Heart right ventricle (tissue), 16 donors: ENCODE data around the gene ERF. TPM values are rescaled to one million over a fixed set of nuclear protein-coding genes. Genes with fewer than 3 reads are reported as not detected.
A peak's percentile ranks its signal among the peaks of the same experiment; 100 is the strongest.

Experiments
- ATAC-seq, 8 donors: fragments of 200-7000 bp; cut with Tn5 transposase; one replicate each; pipeline ENCODE4 v1.9.1; 2020; ENCODE audit warnings: mild to moderate bottlenecking in 8 of 8, moderate library complexity in 8 of 8, moderate number of reproducible peaks in 1 of 8
- DNase-seq, 2 donors: peaks; one replicate each; pipeline ENCODE4 v3.0.0-alpha.2; 2020
- H3K27ac ChIP-seq, 10 donors: fragments of 200-600 bp; sonication (generic) in 2 of 10; one replicate each; pipeline versions ENCODE4 v1.5.0 to v1.8.0; 2020 to 2022; ENCODE audit warnings: mild to moderate bottlenecking in 3 of 10
- H3K27me3 ChIP-seq, 7 donors: fragments of 200-600 bp; one replicate each; pipeline ENCODE4 v1.8.0; 2021 to 2022; ENCODE audit warnings: mild to moderate bottlenecking in 2 of 7
- H3K36me3 ChIP-seq, 9 donors: fragments of 200-600 bp; sonication (generic) in 1 of 9; one replicate each; pipeline versions ENCODE4 v1.5.0 to v1.8.0; 2020 to 2022; ENCODE audit warnings: mild to moderate bottlenecking in 2 of 9
- H3K4me1 ChIP-seq, 9 donors: fragments of 200-600 bp; sonication (generic) in 1 of 9; one replicate each; pipeline versions ENCODE4 v1.5.0 to v1.8.0; 2020 to 2022; ENCODE audit warnings: mild to moderate bottlenecking in 4 of 9
- H3K4me3 ChIP-seq, 10 donors: fragments of 200-600 bp; sonication (generic) in 2 of 10; one replicate each; pipeline versions ENCODE4 v1.5.0 to v1.8.0; 2020 to 2022; ENCODE audit warnings: mild to moderate bottlenecking in 7 of 10, moderate library complexity in 2 of 10
- H3K9me3 ChIP-seq, 11 donors: fragments of 200-600 bp in 10 of 11; sonication (generic) in 2 of 11; one replicate each; pipeline versions ENCODE4 v1.5.0 to v1.8.0; 2013 to 2022; ENCODE audit warnings: mild to moderate bottlenecking in 2 of 11, control low read depth in 1 of 11, moderate library complexity in 1 of 11
- CTCF ChIP-seq, 9 donors: fragments of 200-600 bp; sonication (generic) in 2 of 9; IDR thresholded peaks; one replicate each; pipeline versions ENCODE4 v1.5.0 to v1.8.0; 2021 to 2022; ENCODE audit warnings: antibody characterized with exemption in 9 of 9, mild to moderate bottlenecking in 5 of 9, moderate library complexity in 1 of 9
- WGBS, 2 donors: extraction: QIAGEN DNeasy Blood & Tissue Kit; methylation state at CpG; one replicate each; pipeline ENCODE4 v1.1.7; 2013; ENCODE audit warnings: inconsistent platforms in 1 of 2; 5-methylcytosine and 5-hydroxymethylcytosine counted together
- intact Hi-C, 10 donors: fragments of 100-400 bp; cut with DNase I; formaldehyde crosslinking; loops; one replicate each; pipeline versions ENCODE4 v1.11.1 to v1.14.2; 2022
- polyA plus RNA-seq, 2 donors: library from polyadenylated mRNA; stranded (reverse); fragments of 200-250 nt; gene quantifications; one replicate each; pipeline ENCODE4 v1.2.3, GENCODE V29; 2013
- total RNA-seq, 10 donors: library from RNA; stranded (reverse); fragmentation: NEBNext Ultra II Directional in 3 of 10; extraction: Animal tissue kit (Norgen Biotek cat#: 25700) in 3 of 10; gene quantifications; one replicate each; pipeline versions ENCODE4 v1.2.1 to v1.2.4, GENCODE V29; 2021 to 2023
- donor health status: Arrhythmogenic right ventricular cardiomyopathy.
- donor health status: ischemic (EF 13 %, LVEDD 7.1; RV severe dilation, severe dysfunction).
- donor health status: healthy with polysubstance abuse.
- donor health status: DM: no; HTN: yes; CAD: no.
- donor health status: DM: no; HTN: no; CAD: no.
- donor health status: ischemic (EF 25% LVEDD 6.9; RV normal size, moderate dysfunction).
- donor health status: ischemic (EF 25% LVEDD 5.7; RV mildly dilated, moderate dysfunction).
- donor health status: healthy.
- donor health status: DM: yes; HTN: yes; CAD: no.
- donor health status: Ischemic cardiomyopathy.
- donor health status: ischemic (EF 35%, LVEDD 5.7; RV mildly dilated, moderate dysfunction).
- donor health status: nonischemic (EF 11% LVEDD 7.7; RV severe dilation, severe dysfunction).
- donor health status: DM: yes; HTN: yes; CAD: no.
- donor health status: PGD.
- donor health status: ischemic (EF 29% LVEDD 5.4; RV normal size, mild dysfunction).
- donor health status: nonischemic (EF 23%, LVEDD 6.1; RV moderate dilation, normal function).

Gene ERF
- total and polyA plus RNA-seq, 12 donors, result 29.8 to 49.0 (median 32.9) TPM

GRCh38 chr19:42297039-42297438 is 42.1 kb upstream of the ERF start:
- Histone ChIP-seq H3K36me3 (peaks cover 0 to 51% (median 14%) of the 10 kb centered on the region in 9 donors), H3K4me1 (peaks cover 0 to 9% (median 6%) of the 10 kb centered on the region in 9 donors), H3K27ac (no peak overlapping the region), H3K4me3 (no peak overlapping the region), H3K9me3 (no peaks in the 10 kb centered on the region), H3K27me3 (no peaks in the 10 kb centered on the region)
- intact Hi-C loops, result loop anchor here in 4 of 10 donors (5.0 to 10.0 kb wide), 2 partner anchors 50 to 162 kb away; partner anchors contain the start of gene POU2F2 (in 1 of the 4)
- ATAC-seq (no peak), DNase-seq (no peak)
- TF ChIP-seq CTCF (IDR thresholded peaks at IDR 0.05), result no peak
- 91 to 93% methylated on average over 15 of the region's 15 CpGs for WGBS, 2 donors

- peak; percentile 81 to 97 (median 96) for TF ChIP-seq CTCF (IDR thresholded peaks at IDR 0.05)
- intact Hi-C loops, result loop anchor here in 6 of 10 donors (1.0 to 10.0 kb wide), 3 partner anchors 49 to 161 kb away; partner anchors contain the start of gene POU2F2 (in 1 of the 6)
- 79 to 84% methylated on average over 6 of the region's 6 CpGs for WGBS, 2 donors
- Histone ChIP-seq H3K4me3 (no peak overlapping the region), H3K27ac (peak overlapping the region in 1 of 10 donors; percentile 10), H3K9me3 (no peaks in the 10 kb centered on the region), H3K36me3 (peaks cover 0 to 61% (median 24%) of the 10 kb centered on the region in 9 donors), H3K27me3 (no peaks in the 10 kb centered on the region), H3K4me1 (no peaks in the 10 kb centered on the region)
- peak; percentile 59 to 86 (median 80) for ATAC-seq
- DNase-seq, result peak; percentile 86 to 89
Measured at GRCh38 chr19:42295831-42296525, 41.0 kb upstream of the ERF start.

GRCh38 chr19:42295342-42295741 is 40.4 kb upstream of the ERF start:
- Histone ChIP-seq H3K4me3 (no peak overlapping the region), H3K27ac (no peak overlapping the region), H3K4me1 (no peaks in the 10 kb centered on the region), H3K27me3 (no peaks in the 10 kb centered on the region), H3K9me3 (no peaks in the 10 kb centered on the region), H3K36me3 (peaks cover 0 to 68% (median 30%) of the 10 kb centered on the region in 9 donors)
- no peak for ATAC-seq
- intact Hi-C loops, result loop anchor here in 4 of 10 donors (5.0 to 10.0 kb wide), 2 partner anchors 48 to 161 kb away; partner anchors contain the start of gene POU2F2 (in 1 of the 4)
- TF ChIP-seq CTCF (IDR thresholded peaks at IDR 0.05), result no peak
- DNase-seq, result no peak
- WGBS, 2 donors, result 75 to 77% methylated on average over 5 of the region's 5 CpGs

- DNase-seq (no peak), ATAC-seq (peak in 1 of 8 donors; percentile 2)
- Histone ChIP-seq H3K4me1 (no peaks in the 10 kb centered on the region), H3K27ac (no peak overlapping the region), H3K27me3 (no peaks in the 10 kb centered on the region), H3K36me3 (peaks cover 0 to 75% (median 38%) of the 10 kb centered on the region in 9 donors), H3K9me3 (no peaks in the 10 kb centered on the region), H3K4me3 (no peak overlapping the region)
- 82 to 84% methylated on average over 24 of the region's 24 CpGs for WGBS, 2 donors
- intact Hi-C loops, result loop anchor here in 6 of 10 donors (5.0 to 10.0 kb wide), 2 partner anchors 47 to 160 kb away; partner anchors contain the start of gene POU2F2 (in 1 of the 6)
- no peak for TF ChIP-seq CTCF (IDR thresholded peaks at IDR 0.05)
Measured at GRCh38 chr19:42294471-42295137, 39.7 kb upstream of the ERF start.
